Astrocyte of the cerebellum (primary cell): Measurements from ENCODE around the gene SNRNP70.
A peak's percentile ranks its signal among the peaks of the same experiment; 100 is the strongest.
"Not testable (repeated sequence)": the region's sequence is repeated elsewhere in the genome, so short reads cannot be mapped to it uniquely, and the experiment has no call there.

Experiments used
- DNase-seq: peaks from one replicate; pipeline ENCODE4 v3.0.0-alpha.2; 2011; ENCODE audit warnings: low read depth
- H3K4me3 ChIP-seq: 2 replicates; pipeline ENCODE4 v1.5.1; 2011; ENCODE audit warnings: mild to moderate bottlenecking, low read depth, low read length, moderate library complexity
- CTCF ChIP-seq: IDR thresholded peaks from 2 replicates; pipeline ENCODE4 v1.5.1; 2012; ENCODE audit warnings: low read length, low read depth, moderate library complexity, mild to moderate bottlenecking; ENCODE audit errors: missing control alignments
- in situ Hi-C: cut with HindIII; loops from 2 replicates; pipeline ENCODE4 v1.10.0; 2017; ENCODE audit warnings: low sequenced_read_pairs

Gene SNRNP70, protein sequence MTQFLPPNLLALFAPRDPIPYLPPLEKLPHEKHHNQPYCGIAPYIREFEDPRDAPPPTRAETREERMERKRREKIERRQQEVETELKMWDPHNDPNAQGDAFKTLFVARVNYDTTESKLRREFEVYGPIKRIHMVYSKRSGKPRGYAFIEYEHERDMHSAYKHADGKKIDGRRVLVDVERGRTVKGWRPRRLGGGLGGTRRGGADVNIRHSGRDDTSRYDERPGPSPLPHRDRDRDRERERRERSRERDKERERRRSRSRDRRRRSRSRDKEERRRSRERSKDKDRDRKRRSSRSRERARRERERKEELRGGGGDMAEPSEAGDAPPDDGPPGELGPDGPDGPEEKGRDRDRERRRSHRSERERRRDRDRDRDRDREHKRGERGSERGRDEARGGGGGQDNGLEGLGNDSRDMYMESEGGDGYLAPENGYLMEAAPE

GRCh38 chr19:49085020-49085867 is at the start of gene SNRNP70:
Gene SNRNP70 (plus strand): TSS chr19:49085451. CDS start chr19:49086415, 964 bp downstream.
- no peak for TF ChIP-seq CTCF
- in situ Hi-C loops = no loop called here
- peak; percentile 98 for DNase-seq
- peak within 1 kb of the TSS; percentile 99 for H3K4me3 ChIP-seq

DNA sequence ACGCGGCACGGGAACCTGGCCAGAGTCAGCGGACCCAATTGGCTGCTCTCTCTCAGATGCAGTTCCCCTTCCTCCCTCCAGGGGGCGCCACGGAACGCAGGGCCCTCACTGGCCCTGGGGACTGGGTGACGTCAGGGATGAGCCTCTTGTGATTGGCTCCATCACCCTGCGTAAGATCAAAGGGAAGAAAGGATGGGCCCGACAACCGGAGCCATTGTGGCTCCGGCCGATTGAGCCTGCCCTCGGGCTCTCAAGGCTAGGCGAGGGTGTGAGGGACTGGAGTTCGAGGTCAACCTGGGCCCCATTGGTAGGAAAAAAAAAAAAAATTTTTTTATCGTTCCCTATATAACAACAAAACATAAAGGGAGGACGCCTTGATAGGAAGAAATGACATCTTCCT is 48.4 kb upstream of the SNRNP70 start, which contains the start of gene CGB1:
Gene CGB1 (minus strand): TSS at position 81 of the 400 bp plus-strand sequence. CDS start 184 bp downstream, outside the sequence.
- TF ChIP-seq CTCF = peak; percentile 44
- in situ Hi-C loops, H3K4me3 ChIP-seq, DNase-seq: not testable (repeated sequence)

DNA sequence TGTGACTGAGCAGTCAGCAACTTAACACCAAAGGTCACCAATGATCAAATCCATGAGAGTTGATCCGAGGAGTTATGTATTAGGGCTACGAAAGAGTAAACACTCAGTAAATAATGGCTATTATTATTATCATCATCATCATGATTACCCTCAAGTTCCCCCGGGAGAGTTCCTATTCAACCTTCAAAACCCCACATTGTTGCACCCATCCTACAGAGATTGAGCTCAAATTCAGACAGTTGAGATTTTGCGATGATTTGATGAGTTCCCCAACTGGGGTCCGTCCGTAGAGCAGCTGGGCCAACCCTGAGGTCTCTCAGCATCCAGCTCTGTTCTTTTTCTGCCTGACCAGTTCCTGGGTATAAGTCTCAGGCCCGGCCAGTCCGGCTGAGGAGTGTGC is 47.1 kb upstream of the SNRNP70 start:
- in situ Hi-C loops, DNase-seq, H3K4me3 ChIP-seq: not testable (repeated sequence)

- DNase-seq, in situ Hi-C loops, H3K4me3 ChIP-seq: not testable (repeated sequence)
These were observed 46.5 kb upstream of the SNRNP70 start for GRCh38 chr19:49038557-49039276.

DNA sequence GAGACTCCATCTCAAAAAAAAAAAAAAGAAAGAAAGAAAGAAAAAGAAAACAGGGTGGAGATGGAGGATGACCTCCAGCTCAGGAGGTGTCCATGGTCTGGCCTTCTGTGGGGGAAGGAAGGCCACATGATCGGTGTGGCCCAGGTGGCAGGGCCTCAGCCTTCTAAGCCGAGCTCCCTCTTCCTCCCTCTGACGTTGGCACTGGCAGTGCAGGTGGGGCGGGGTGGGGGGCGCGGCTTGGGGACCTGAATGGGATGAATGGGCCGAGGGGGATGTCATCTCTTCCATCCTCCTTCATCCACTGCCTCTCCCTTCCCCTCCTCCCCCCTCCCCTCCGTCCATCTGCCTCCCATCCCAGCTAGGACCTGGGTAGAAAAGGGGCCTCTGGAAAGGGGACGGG is 45.5 kb upstream of the SNRNP70 start:
- DNase-seq, H3K4me3 ChIP-seq, in situ Hi-C loops: not testable (repeated sequence)

- TF ChIP-seq CTCF = no peak
- H3K4me3 ChIP-seq = no peak overlapping the region
- in situ Hi-C loops = no loop called here
- no peak for DNase-seq
These were observed 43.1 kb upstream of the SNRNP70 start for GRCh38 chr19:49042177-49042576.

- H3K4me3 ChIP-seq, DNase-seq, in situ Hi-C loops: not testable (repeated sequence)
These were observed 42.6 kb upstream of the SNRNP70 start for GRCh38 chr19:49042666-49043065.

- DNase-seq, H3K4me3 ChIP-seq, in situ Hi-C loops: not testable (repeated sequence)
These were observed 41.7 kb upstream of the SNRNP70 start, which contains the start of gene CGB5 for GRCh38 chr19:49043548-49043947. Gene CGB5 (plus strand): TSS chr19:49043848. CDS start chr19:49044210, 362 bp downstream.

GRCh38 chr19:49049011-49049410 is 36.2 kb upstream of the SNRNP70 start, which contains the start of gene CGB8:
Gene CGB8 (minus strand): TSS chr19:49049111. CDS start chr19:49048739, 372 bp downstream.
- H3K4me3 ChIP-seq, in situ Hi-C loops, DNase-seq: not testable (repeated sequence)

- H3K4me3 ChIP-seq, DNase-seq, in situ Hi-C loops: not testable (repeated sequence)
These were observed 35.4 kb upstream of the SNRNP70 start for GRCh38 chr19:49049834-49050233.

GRCh38 chr19:49050376-49051033 is 34.7 kb upstream of the SNRNP70 start:
- H3K4me3 ChIP-seq, DNase-seq, in situ Hi-C loops: not testable (repeated sequence)
